GM21528 (cell line): ENCODE measurements around the gene DOCK1.
"Not testable (repeated sequence)": the region's sequence is repeated elsewhere in the genome, so short reads cannot be mapped to it uniquely, and the experiment has no call there.

ENCODE experiments used
- ATAC-seq: cut with Tn5 transposase; IDR thresholded peaks from one replicate; pipeline ENCODE4 v1.9.1; 2021; ENCODE audit warnings: mild to moderate bottlenecking, moderate library complexity; ENCODE audit not compliant: unreplicated experiment, low FRiP score

Gene DOCK1

DNA sequence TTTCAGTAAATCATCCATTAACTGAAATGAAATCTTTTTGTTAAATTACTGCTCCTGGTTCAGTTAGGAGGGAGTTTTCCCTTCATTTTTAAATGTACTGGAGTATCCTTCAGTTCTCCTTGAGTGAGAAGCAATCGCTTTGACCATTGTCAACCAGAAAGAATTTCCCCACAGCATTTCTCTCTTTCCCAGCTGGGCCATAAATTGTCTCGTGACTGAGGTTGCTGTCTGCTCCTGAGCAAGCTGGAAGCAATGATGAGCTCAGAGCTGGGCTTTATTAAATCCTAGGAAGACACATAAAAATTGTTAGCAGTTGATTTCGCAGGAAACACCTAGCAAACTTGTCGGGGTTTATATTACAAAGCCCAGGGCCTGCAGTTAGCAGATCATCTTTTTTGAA is 393.2 kb downstream of the DOCK1 start:
- no peak for ATAC-seq

DNA sequence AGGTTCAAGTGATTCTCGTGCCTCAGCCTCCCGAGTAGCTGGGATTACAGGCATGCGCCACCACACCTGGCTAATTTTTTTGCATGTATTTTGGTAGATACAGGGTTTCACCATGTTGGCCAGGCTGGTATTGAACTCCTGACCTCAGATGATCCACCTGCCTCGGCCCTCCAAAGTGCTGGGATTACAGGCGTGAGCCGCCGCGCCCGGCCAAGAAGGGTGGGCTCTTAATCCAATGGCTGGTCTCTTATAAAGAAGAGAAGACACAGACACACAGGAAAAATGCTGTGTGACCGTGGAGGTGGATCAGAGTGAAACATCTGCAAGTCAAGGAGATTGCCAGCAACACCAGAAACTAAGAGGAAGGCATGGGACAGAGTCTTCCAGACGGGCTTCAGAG is 394.0 kb downstream of the DOCK1 start:
- not testable (repeated sequence) for ATAC-seq

DNA sequence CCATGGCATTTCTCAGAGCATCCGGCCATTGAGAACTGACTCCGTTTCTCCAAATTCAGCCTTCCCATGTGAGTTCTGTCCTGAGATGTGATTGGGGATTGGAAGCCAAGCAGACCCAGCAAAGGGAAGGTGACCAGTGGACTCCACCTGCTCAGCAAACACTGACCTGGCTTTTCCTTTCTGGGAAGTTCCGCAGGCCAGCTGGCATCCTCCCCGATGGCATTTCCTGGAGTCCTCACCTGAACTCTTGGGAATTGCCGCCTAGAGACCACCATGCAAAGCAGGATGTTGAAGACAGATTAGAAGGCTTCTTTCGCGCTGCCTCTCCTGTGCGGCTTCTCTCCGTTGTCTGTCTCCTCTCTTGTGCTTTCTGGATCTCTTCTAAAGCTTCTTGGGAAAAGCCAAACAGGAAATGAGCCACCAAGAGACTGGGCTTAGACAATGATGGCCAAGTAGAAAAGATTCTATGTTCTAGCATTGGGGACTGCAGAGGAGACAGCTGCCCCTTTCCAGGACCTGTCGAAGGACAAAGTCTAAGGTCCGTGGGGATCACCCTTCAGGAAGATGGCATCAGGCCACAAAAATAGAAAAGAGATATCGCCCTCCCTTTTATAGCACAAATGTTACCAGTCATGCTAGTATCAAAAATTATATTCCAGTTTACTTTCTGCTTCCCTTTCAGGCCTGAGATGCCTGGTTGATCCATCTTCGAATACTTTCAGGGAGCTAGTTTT is 394.9 kb downstream of the DOCK1 start:
- no peak for ATAC-seq

DNA sequence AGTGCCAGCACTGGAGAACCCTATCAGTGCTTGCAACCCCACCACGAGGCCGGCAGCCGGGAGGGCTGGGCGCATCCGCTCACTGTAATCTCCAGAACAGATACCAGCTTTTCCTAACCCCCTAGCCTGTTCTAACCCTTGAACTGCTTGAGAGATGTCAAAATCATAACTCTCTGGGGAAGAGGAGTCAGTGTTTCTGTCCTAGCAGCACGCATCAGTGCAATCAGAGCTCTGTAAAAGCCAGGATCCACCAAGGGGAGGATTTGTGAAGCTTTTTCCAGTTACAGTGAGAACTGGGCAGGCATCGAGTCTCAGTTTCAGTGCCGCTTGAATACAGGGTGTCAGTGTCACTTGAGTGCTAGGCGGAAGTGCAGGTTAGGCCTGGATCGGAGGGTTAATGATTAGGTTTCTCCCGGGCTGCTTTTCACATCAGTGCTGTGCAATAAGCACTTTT is 395.7 kb downstream of the DOCK1 start:
- no peak for ATAC-seq

DNA sequence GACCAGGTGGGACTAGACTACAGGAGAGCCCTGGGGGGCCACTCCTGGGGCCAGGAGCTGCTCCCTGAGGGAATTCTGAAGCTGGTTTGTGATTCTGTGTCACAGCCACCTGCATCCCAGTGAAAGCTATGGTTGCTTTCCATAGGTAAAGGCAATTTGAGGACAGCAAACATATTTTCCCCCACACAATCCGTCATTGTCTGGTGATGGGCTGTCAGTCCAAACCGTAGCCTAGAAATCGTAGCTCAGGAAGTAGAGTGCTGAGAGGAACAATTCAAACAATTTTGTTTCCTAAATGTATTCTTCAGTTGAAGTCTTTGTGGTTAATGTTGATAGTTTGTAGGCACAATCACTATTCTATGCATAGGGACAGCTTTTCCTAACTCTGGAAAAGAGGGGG is 397.1 kb downstream of the DOCK1 start:
- ATAC-seq = no peak

DNA sequence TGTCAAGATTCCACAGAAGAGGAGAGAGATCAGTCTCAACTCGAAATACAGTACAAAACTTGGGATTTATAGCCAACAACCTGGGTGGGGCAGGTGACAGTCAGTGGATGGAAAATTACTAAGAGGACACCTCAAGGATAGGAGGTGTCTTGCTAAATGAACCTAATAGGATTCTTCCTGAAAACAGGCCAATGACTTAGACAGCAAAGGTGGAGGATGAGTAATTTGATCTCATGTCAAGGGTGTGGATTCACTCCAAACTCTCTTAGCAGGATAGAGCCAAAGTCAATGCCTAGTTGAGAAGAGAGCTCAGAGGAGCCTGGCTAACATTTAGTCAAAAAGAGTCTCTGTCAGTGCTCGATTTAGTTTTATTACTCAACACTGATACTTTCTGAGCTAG is 397.9 kb downstream of the DOCK1 start:
- no peak for ATAC-seq

DNA sequence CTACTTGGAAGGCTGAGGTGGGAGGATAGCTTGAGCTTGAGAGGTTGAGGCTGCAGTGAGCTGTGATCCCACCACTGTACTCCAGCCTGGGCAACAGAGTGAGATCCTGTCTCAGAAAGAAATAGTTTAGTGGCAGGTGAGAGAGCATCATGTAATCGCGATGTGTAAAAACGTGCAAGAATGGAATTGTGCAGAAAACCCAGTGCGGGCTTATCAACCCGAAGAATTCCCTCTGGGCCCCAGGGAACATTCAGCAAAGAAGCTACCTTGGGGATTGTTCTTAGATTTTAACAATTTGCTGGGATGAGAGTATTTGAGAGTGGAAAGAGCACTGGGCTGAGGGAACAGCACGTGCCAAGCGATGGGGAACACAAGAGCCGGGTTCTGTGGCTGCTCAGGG is 398.5 kb downstream of the DOCK1 start:
- ATAC-seq = no peak

DNA sequence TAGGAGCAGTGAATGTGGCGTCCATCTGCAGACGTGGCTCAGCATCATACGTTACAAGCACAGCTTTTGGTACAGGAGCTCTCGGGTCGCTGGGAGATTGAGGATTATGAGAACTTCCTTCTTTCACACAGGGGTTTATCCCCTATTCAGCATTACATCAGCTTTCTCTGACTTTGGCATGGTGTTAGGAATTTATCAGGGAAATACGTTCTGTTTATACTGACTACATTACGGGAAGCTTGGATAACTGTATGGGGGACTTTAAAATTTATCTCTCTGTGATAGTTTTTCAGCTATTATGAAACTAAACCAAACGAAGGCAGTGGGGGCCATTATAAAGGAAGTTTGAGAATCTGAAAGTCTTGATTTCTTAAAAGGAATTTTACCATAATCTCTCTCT is 401.3 kb downstream of the DOCK1 start:
- no peak for ATAC-seq

DNA sequence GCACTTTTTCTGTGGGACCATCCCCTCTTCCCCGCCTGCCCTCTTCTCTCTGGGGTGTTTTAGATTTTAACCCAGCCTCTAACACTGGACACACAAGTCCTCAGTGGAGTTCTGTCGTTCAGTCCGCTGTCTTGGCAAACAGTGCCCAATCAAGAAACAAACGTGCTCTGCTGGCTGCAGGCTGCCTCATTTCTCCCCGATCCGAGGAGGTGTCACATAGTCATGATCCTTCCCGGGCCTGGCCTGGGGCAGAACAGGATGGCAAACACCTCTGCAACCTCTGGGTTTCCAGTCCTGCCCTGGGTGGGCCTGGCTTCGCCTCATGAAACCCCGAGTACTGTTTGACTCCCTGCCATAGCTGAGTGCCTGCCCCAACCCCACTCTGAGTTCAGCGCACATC is 402.1 kb downstream of the DOCK1 start:
- ATAC-seq = no peak

DNA sequence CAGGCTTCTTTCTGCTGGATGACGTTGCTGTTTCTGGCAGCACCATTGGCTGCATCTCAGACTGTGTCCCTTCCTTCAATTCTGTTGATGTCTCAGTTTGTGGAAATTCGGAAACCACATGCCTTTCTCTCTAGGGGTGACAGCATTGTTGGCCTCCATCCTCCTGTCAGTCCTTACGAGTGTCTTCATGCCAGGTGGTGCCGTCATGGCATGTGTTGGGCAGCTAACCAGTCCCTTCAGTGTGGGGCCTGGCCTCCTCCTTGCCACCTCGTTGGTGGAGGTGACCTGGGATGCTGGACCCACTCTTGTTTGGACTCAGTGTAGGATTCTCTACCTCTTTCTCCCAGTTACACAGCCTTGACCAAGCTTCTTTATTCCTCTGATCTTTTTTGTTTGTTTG is 402.8 kb downstream of the DOCK1 start:
- ATAC-seq = no peak

DNA sequence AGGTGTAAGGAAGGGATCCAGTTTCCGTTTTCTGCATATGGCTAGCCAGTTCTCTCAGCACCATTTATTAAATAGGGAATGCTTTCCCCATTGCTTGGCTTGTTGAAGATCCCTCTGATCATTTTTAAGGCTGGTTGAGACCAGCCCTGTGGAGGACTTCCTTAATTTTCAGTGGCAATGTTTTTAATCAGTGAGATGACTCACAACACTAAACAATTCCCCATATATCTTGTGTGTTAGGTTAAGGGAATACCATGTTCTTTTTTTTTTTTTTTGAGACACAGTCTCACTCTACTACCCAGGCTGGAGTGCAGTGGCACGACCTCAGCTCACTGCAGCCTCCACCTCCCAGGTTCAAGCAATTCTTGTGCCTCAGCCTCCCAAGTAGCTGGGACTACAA is 404.4 kb downstream of the DOCK1 start:
- ATAC-seq = not testable (repeated sequence)

DNA sequence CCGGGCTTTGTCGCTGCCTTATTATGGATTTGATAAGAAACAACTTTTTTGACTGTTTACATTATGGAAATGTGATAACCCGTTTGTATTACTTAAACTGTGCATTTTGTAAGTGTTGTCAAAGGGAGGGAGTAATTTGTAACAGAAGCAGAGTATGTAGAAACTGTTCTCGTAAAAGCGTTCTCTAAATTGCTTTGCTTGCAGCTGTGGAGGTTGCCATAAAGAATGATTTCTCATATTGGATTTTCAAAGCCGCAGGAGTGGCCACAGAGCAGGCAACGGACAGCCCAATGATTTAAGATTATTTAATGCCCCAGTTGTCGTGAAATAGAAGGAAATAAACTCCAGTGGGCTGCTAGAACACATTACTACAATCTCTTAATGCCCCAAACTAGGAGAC is 405.2 kb downstream of the DOCK1 start:
- no peak for ATAC-seq

DNA sequence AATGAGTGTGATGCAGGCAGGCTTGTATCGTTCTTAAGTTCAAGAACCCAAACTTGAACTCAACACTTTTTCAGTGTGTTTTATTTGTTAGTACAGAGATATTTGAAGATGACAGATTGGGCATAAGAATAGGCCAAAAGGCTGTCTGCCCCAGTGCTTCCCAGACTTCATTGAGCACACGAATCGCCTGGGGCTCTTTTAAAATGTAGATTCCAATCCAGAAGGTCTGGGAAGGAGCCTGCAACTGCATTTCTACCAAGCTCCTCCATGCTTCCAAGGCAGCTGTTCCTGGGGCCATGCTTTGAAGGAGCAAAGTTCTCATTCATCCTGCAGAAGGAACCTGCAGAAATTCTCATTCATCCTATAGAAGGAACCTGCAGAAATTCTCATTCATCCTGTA is 405.7 kb downstream of the DOCK1 start:
- ATAC-seq = no peak

DNA sequence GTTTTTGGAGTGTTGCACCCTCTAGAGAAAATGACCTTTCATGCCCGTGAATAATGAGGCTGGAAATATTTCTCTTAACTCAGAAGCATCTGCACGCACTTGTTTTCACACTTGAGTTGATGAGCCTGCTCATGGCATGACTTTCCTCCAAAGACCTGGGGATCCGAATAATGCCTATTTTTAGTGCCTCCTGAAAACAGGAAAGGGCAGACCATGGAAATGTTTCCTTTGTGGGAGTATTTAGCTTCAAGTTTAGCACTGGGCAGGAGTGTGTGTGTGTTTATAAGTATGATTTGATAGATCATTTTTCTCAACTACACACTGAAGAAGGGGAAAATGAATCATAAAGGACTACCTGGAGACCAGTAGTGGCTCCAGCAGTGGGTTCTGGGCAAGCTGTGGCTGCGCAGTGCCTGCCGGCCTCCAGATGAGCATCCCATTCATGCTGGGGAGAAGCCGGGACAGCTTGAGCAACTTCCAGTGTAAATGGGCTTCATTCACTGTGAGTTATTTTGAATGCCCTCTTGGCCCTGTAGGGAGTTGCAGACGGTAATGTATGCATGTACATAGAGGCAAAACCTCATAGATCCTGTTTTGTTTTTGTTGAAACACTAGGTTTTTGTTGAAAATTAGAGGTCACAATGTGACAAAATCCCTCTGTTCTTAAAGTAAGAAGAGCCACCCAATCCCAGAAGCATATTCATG is 408.9 kb downstream of the DOCK1 start:
- ATAC-seq = no peak

DNA sequence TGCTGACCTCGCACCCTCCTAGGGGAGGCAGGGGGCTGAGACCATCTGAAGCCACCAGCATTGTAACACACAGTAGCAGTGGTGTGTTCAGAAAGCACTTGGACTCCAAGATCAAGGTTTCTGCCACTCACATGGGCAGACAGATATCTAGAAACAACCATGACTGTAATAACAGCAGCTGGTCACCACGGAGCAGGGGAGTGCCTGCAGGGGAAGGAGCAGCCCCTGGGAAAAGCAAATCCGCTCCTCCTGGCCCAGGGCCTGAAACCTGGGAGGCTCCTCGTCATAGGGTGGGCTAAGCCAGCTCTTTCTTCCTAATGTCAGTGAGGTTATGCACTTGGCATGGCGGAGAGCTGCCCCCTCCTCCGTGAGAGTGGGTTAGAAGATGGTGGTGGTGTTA is 409.6 kb downstream of the DOCK1 start:
- no peak for ATAC-seq

DNA sequence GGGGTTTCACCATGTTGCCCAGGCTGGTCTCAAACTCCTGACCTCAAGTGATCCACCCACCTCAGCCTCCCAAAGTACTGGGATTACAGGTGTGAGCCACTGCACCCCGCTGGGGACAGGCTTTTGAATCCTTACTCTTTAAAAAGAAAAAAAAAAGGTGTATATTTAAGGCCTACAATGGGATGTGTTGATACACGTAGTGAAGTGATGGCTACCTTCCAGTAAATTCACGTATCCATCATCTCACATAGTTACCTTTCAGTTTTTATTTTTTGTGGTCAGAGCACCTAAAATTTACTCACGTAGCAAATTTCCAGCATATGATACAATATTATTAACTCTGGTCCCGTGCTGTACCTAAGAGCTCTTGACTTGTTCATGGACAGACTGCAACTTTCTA is 410.7 kb downstream of the DOCK1 start:
- no peak for ATAC-seq

DNA sequence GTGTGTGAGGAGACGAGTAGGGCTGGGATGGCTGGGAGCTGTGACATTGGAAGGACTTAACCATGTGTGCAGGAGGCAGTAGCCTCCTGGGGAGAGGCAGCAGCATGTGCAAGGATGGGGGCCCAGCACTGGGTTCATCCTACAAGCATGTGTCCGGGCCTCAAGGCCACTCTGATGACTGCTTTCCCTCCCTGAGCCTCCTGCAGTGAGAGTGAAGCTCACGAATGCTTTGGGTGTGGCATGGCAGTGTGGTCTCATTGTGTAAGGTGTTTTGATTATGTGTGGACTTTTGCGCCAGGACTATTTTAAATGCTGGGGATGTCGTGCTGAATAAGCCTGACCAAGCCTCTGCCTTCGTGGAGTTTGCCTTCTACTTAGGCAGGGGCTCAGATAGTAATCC is 413.2 kb downstream of the DOCK1 start:
- ATAC-seq = no peak

DNA sequence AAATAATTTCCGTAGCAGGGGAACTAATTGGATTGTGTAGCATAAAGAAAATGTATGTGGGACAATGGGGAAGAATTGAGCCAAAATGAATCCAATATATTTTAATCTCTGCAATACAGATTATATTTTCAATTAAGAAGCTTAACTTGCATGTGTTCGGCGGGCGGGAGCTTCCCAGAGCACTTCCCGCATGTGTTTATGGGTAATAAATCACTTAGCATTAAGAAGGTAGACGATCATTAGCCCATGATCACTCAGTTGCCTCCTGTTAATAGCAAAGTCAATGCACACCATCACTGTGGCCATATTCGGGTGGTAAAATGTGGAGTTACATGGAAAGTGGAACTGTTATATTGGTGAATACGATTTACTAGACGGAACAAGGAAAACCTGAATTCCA is 414.0 kb downstream of the DOCK1 start:
- no peak for ATAC-seq

DNA sequence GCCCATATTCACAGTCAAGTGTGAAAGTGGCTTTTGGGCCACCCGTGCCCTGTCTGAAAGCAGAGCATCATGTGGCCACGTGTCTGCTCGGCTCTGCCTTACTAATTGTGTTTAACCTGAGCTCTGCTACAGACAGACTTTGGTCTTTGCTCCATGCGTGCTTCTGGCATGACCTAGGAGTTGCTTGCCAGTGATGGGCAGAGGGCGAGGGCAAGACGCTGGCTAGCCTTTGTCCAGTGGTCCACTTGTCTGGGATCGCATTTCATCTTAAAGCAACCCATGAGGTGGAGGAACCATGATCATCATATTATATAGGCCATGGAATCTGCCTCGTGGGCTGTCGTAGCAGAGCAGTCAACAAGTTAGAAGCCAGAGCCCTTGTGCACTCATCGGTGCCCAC is 414.5 kb downstream of the DOCK1 start:
- ATAC-seq = no peak

DNA sequence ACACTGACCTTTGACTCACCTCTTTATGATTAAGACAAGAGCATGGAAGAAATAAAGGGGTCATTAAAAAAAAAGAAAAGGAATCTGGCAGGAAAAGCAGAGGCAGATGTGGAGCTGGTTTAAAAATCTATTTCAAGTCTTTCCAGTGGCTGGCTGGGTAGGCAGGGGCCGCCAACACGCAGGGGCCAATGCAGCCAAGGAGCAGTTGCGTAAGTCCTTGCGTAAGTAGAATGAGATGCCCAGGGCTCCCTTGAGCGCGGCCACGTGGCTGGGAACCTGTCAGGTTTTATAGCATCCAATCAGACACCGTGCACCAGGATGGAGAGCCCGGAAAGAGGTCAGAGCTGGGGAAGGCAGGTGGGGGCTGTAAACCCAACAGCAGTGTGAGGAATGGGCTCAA is 414.9 kb downstream of the DOCK1 start:
- ATAC-seq = no peak

DNA sequence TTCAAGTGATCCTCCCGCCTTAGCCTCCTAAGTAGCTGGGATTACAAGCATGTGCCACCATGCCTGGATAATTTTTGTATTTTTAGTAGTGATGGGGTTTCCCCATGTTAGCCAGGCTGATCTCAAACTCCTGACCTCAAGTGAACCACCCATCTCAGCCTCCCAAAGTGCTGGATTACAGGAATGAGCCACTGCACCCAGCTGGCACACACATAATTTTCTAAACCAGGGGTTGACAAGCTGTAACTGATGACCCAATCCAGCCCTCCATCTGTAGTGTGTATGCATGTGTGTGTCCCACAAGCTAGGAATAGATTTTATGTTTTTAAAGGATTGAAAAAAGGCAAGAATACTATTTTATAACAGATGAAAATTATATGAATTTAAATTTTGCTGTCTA is 417.1 kb downstream of the DOCK1 start:
- no peak for ATAC-seq

DNA sequence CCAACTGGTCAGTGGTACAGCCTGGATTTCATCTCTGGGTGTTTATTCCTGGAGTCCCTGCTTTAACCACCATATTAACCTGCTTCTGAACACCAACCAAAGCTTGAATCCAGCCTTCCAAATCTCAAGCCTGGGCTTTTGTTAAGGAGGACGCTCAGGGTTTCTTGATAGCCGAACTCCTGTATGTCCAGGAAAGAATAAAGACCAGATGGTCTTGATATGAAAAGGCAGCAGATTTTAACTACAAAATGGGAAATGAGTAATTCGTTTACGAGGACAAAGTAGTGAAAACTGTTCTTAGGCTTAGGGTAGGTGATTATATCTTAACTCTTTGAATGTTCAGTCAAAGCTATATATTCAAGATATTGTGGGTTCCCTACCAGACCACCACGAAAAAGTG is 420.3 kb downstream of the DOCK1 start:
- no peak for ATAC-seq
